Measurements from ENCODE around the gene MET.
"Not testable (repeated sequence)": the region's sequence is repeated elsewhere in the genome, so short reads cannot be mapped to it uniquely, and the experiment has no call there.

Gene MET

DNA sequence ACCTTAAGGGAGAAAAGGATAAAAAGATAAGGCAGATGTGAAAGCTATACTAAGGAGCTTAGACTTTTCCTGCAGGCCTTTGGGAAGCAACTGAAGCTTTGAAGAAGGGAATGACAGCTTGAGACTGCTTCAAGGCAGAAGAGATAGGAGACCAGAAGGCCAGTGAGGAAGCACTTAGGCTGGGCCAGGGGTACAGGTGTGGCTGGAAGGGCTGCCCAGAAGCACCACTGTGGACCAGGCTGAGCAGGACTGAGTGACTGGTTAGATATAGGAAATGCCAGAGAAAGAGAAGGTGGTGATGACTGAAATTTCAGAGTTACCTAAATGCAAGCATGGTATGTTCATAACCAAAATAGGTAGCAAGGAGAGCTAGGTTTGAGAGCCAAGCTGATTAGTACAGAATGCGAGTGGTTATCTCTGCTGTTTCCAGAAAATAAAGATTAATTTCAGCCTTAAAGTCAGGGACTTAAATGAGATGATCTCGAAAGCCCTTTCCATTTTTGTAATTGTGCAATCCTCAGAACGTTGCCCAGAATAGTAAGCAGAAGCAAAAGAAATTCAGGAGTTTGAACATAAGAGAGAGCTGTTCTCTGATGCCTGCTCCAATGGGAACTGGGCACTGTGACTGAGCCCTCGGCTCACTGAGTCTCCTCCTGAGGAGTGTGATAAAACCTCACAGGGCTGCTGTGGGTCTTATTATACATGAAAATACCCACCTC, 54.9 kb downstream of the MET start:
- DNase-seq (ENCODE audit: low read depth, low spot score) = no peak

DNA sequence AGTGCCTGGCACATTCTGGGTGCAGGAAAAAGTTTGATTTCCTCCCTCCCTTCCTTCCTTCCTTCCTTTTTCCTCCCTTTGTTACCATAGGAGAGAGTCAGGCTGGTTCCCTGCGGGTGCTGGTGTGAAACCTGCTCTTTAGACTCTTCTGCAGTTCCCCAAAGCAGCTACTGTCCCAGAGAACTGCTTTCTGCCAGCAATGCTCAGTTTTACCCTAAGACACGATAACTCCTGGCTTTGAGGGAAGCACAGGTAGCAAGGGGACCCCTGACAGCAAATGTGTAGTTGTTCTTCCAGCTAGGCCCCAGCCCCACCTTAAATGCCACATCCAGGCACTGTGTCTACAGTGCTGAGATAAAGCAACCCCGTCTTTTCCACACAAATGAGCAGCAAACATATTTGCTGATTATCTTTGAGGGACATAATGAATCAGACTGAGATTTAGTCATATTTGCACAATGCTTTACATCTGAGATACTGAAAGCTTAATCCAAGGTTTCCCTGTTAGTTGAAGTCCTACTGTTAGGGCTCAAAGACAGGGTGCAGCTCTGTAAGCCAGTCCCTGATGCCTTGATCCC, 55.5 kb downstream of the MET start:
- DNase-seq (ENCODE audit: low read depth, low spot score) = no peak

DNA sequence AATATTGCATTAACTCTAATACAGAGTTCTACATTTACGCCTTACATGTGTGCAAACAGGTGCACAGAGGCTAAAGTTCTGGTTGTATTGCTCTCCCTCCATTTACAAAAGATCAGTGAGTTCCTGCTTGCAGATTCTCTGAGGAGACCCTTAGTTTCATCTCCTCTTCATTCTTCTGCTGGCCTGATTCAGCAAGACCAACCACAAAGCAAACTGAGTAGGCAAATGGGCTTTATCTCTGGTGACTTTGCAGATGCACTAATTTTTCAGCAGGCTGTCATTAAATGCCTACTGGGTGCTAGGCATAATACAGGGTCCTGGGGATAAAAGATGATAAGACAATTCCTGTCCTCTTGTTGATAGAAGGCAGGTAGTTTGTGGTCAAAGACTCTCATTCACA, 56.4 kb downstream of the MET start:
- DNase-seq (ENCODE audit: low read depth, low spot score) = no peak

GRCh38 chr7:116730097-116731022, 58.4 kb downstream of the MET start:
- no peak for DNase-seq (ENCODE audit: low read depth, low spot score)

- no peak for DNase-seq (ENCODE audit: low read depth, low spot score)
Measured at GRCh38 chr7:116731023-116731395, 59.0 kb downstream of the MET start.

DNA sequence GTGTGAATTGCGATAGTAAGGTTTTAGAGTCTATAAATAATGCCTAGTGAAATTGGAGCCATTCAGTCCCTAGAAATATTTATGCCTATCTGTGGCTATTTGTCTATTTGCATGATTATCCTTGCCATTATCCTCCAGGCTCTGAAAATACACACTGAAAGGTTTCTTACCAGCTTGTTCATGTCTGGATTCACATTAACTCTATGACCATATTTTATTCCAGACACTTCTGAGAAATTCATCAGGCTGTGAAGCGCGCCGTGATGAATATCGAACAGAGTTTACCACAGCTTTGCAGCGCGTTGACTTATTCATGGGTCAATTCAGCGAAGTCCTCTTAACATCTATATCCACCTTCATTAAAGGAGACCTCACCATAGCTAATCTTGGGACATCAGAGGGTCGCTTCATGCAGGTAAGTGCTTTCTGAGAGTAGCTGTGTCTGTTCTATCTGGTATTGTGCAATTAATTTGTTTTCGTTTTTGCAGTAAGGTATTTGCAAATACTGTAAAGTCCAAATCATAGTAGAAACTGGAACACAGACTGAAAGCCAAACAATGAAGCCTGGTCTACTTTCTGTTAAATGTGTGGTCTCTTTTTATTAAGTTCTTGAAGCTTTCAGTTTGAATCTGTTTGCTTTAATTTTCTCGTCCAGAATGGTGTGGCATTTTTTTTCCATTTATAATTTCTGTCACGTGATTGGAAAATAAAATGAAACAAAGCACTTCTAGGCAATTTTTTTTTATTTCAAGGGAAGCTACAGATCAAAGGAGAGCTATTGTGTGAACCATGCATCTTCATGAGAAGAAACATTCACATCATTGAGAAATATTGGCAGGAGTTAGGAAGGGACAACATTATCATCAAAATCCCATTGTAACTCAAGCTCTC, 59.7 kb downstream of the MET start:
- no peak for DNase-seq (ENCODE audit: low read depth, low spot score)

DNA sequence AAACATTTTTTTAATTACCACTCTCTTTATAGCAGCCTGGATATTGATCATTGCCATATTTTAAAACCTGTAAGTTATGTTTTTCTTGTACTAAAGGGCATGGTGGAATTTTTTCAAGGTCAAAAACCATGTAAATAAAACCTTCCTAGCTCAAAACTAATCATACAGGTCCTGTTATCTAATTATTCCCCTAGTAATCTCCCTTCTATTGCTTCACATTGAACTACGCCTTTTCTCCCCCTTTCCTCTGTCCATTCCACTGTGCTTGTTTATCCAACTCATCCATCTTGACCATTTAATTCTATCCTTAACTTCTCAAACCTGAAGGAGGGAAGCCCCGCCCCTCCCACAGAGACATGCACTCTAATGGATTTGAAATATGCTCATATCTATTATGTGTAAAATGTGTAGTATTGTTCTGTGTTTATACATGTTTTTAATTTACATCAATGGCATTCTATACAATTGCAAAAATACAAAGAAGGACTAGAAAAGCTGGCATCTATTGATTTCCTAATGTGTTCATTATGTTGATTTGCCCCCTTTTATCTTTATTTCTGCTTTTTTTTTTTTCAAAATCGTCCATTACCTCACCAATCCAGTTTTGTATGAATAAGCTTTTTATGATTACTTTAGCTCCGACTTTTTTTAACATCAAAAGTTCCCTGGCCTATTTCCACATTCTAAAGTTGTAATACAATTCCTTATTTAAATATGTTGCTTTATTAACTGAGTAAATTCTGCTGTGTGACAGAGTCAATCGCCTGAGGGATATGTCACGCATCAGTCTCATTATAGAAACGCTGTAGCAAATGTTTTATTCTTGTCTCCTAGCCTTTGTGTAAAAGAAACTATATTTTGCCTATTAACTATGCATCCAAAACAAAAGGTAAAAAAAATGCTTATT, 61.0 kb downstream of the MET start:
- no peak for DNase-seq (ENCODE audit: low read depth, low spot score)

- no peak for DNase-seq (ENCODE audit: low read depth, low spot score)
Measured at GRCh38 chr7:116733924-116734580, 62.1 kb downstream of the MET start.

GRCh38 chr7:116734710-116735109, 62.7 kb downstream of the MET start:
- no peak for DNase-seq (ENCODE audit: low read depth, low spot score)

- no peak for DNase-seq (ENCODE audit: low read depth, low spot score)
Measured at GRCh38 chr7:116736927-116737715, 65.1 kb downstream of the MET start.

DNA sequence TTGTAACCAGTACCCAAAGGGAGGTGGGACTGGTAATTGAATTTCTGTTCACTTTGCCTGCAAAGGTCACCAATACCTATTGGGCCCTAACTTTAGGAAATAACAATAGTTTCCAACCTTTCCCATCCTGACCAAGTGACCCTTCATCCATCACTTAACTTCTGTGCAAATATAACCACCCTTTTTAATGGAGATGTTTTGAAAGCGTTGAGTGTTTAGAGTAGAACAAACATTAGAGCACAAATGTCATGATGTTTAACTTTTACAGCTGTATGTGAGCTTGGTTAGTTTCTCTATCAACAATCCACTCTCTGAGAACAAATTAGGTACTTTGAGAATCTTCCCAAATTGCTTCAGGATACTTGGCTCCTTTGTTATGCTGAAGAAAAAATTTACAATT, 66.4 kb downstream of the MET start:
- DNase-seq (ENCODE audit: low read depth, low spot score) = no peak

GRCh38 chr7:116739307-116739706, 67.3 kb downstream of the MET start:
- no peak for DNase-seq (ENCODE audit: low read depth, low spot score)

DNA sequence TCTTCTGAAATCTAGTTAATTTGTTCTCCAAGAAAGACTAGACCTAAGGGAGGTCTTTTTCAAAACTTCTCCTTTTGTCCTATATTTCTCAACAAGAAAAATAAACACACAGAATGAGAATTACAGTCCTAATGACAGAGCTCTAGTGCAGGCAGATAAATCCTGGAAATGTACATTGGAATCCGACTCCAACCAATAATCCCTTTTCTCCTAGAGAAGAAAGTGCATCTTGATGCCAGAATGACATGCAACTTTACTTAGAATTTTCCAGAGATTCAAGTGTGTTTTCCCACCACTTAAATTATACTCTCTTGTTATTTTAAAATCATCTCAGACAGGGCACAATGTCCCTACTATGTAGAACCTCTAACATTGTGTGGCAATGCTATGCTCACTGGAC, 68.2 kb downstream of the MET start:
- DNase-seq (ENCODE audit: low read depth, low spot score) = no peak

DNA sequence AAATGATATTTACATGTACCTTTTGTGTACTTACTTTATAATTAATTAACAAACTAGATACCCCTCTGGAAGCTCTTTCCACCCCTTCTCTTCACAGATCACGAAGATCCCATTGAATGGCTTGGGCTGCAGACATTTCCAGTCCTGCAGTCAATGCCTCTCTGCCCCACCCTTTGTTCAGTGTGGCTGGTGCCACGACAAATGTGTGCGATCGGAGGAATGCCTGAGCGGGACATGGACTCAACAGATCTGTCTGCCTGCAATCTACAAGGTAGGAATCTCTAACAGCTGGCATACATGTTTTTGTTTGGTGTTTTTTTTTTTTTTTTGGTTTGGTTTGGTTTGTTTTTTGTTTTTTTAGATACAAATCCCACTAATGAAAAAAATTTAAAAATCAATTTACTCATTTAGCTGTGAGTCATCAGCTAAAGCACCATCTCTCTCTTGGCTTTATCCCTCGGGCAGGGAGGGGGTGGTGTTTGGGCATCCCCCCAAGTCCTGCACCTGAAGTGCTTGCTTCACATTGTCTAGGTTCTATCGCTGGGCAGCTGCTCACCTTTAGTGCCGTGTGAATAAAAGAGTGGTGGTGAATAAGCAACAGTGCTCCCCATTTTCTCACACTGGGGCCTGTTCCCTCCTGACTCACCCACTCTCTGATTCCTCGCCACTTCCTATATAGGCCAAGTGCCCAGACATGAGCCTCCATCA, 68.9 kb downstream of the MET start:
- no peak for DNase-seq (ENCODE audit: low read depth, low spot score)

GRCh38 chr7:116741625-116742316, 69.8 kb downstream of the MET start:
- DNase-seq (ENCODE audit: low read depth, low spot score) = no peak

DNA sequence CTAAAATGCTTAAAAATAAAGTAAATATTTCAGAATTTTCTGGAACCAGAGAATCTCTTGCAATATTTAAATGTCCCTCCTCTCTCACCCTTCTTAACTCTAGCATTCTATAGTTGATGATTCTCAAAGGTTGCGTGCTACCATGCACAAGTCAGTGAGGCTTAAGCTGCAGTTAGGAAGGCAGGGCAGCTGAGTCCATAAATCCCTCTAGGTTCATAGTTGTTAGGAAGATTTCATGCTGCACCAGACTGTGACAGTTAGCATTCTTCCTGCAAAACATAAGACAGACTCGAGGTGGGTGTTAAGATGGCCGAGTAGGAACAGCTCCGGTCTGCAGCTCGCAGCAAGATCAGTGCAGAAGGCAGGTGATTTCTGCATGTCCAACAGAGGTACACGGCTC, 70.6 kb downstream of the MET start:
- no peak for DNase-seq (ENCODE audit: low read depth, low spot score)

DNA sequence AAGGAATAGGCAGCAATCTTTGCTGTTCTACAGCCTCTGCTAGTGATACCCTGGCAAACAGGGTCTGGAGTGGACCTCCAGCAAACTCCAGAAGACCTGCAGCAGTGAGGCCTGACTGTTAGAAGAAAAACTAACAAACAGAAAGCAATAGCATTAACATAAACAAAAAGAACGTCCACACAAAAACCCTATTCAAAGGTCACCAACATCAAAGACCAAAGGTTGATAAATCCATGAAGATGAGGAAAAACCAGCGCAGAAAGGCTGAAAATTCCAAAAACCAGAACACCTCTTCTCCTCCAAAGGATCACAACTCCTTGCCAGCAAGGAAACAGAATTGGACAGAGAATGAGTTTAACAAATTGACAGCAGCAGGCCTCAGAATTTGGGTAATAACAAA, 71.8 kb downstream of the MET start:
- DNase-seq (ENCODE audit: low read depth, low spot score) = not testable (repeated sequence)

- DNase-seq (ENCODE audit: low read depth, low spot score) = not testable (repeated sequence)
Measured at GRCh38 chr7:116746388-116746787, 74.4 kb downstream of the MET start.

All from smooth muscle cell of the brain vasculature (primary cell).